Vagina (tissue), 2 donors: ENCODE data around the gene GNA15. TPM values are rescaled to one million over a fixed set of nuclear protein-coding genes. Genes with fewer than 3 reads are reported as not detected.
"Not testable (repeated sequence)": the region's sequence is repeated elsewhere in the genome, so short reads cannot be mapped to it uniquely, and the experiment has no call there.

Experiments
- DNase-seq, 2 donors: peaks; one replicate each; pipeline ENCODE4 v3.0.0-alpha.2; 2017; ENCODE audit errors: extremely low spot score in 2 of 2
- H3K27ac ChIP-seq: fragments of 200-600 bp; sonication (generic); one replicate; pipeline ENCODE4 v1.5.1; 2019
- H3K27me3 ChIP-seq: fragments of 200-600 bp; sonication (generic); one replicate; pipeline ENCODE4 v1.5.1; 2019
- H3K36me3 ChIP-seq, 2 donors: fragments of 200-600 bp; sonication (generic); one replicate each; pipeline ENCODE4 v1.5.1; 2017 to 2019
- H3K4me1 ChIP-seq: fragments of 200-600 bp; sonication (generic); one replicate; pipeline ENCODE4 v1.5.1; 2019
- H3K4me3 ChIP-seq, 2 donors: fragments of 200-600 bp; sonication (generic); 1 replicate in 1 of 2; 2 replicates in 1 of 2; pipeline ENCODE4 v1.5.1; 2016 to 2019
- H3K9me3 ChIP-seq: fragments of 200-600 bp; sonication (generic); one replicate; pipeline ENCODE4 v1.5.1; 2019
- POLR2A ChIP-seq, 2 donors: fragments of 450-650 bp; IDR thresholded peaks; one replicate each; pipeline ENCODE4 v1.6.1; 2017; ENCODE audit warnings: antibody characterized with exemption in 2 of 2, mild to moderate bottlenecking in 2 of 2, moderate library complexity in 2 of 2
- POLR2AphosphoS5 ChIP-seq, 2 donors: sonication (generic); formaldehyde crosslinking; IDR thresholded peaks; one replicate each; pipeline ENCODE4 v1.9.0; 2017; ENCODE audit warnings: antibody characterized with exemption in 2 of 2, mild to moderate bottlenecking in 2 of 2, low read depth in 1 of 2; ENCODE audit not compliant: insufficient read depth in 1 of 2
- intact Hi-C: fragments of 100-400 bp; cut with DNase I; formaldehyde crosslinking; loops from one replicate; pipeline ENCODE4 v1.15.1; 2023
- total RNA-seq: library from RNA; depleted of rRNA; stranded (reverse); fragments of >200 nt; gene quantifications from one replicate; pipeline ENCODE4 v1.2.3, GENCODE V29; 2016
- TF ChIP-seq, protein P1 (sequence below), 3 experiments: fragments of 450-650 bp in 2 of 3; fragments of 200-600 bp in 1 of 3; sonication (generic) in 1 of 3; IDR thresholded peaks; one replicate each; pipeline ENCODE4 v1.5.1; 2017 to 2019; ENCODE audit warnings: antibody characterized with exemption in 3 of 3, mild to moderate bottlenecking in 2 of 3, moderate library complexity in 2 of 3

The GNA15 gene
- total RNA-seq, 1 donor from 2014 or later = 28.2 TPM

GRCh38 chr19:3163230-3163886, 27.5 kb downstream of the GNA15 start:
- H3K27me3 ChIP-seq = no peaks in the 10 kb centered on the region
- H3K9me3 ChIP-seq = no peaks in the 10 kb centered on the region
- no peak overlapping the region for H3K4me3 ChIP-seq
- no peak overlapping the region for H3K27ac ChIP-seq
- no peaks in the 10 kb centered on the region for H3K4me1 ChIP-seq
- intact Hi-C loops = loop anchor here (5.0 kb wide), 1 partner anchor 206 kb away; no protein-coding TSS in a partner anchor
- H3K36me3 ChIP-seq = no peaks in the 10 kb centered on the region
- TF ChIP-seq POLR2AphosphoS5 (IDR thresholded peaks at IDR 0.05; ENCODE audit: insufficient read depth in 1 of 2, low read depth in 1 of 2) = no peak
- TF ChIP-seq, protein P1, sequence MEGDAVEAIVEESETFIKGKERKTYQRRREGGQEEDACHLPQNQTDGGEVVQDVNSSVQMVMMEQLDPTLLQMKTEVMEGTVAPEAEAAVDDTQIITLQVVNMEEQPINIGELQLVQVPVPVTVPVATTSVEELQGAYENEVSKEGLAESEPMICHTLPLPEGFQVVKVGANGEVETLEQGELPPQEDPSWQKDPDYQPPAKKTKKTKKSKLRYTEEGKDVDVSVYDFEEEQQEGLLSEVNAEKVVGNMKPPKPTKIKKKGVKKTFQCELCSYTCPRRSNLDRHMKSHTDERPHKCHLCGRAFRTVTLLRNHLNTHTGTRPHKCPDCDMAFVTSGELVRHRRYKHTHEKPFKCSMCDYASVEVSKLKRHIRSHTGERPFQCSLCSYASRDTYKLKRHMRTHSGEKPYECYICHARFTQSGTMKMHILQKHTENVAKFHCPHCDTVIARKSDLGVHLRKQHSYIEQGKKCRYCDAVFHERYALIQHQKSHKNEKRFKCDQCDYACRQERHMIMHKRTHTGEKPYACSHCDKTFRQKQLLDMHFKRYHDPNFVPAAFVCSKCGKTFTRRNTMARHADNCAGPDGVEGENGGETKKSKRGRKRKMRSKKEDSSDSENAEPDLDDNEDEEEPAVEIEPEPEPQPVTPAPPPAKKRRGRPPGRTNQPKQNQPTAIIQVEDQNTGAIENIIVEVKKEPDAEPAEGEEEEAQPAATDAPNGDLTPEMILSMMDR (IDR thresholded peaks at IDR 0.05) = peak; percentile 68 to 90 (median 84)
- DNase-seq = no peak

DNA sequence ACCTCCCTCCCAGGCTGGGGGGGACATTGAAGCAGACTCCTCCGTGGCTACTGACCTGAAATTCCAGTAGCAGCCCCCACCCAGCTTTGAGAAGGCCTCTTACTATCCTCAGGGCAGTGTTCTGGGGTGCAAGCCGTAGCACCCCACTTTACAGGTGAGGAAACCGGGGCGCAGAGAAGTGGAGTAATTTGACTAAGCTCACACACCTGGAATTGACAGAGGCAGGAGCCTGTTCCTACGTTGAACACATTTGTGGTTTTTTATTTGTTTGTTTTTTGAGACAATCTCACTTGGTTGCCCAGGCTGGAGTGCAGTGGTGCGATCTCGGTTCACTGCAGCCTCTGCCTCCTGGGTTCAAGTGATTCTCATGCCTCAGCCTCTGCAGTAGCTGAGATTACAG, 28.1 kb downstream of the GNA15 start:
- no peaks in the 10 kb centered on the region for H3K4me1 ChIP-seq
- TF ChIP-seq POLR2AphosphoS5 (IDR thresholded peaks at IDR 0.05; ENCODE audit: insufficient read depth in 1 of 2, low read depth in 1 of 2) (no peak), POLR2A (IDR thresholded peaks at IDR 0.05) (no peak)
- TF ChIP-seq, protein P1 (IDR thresholded peaks at IDR 0.05) = no peak
- H3K4me3 ChIP-seq = no peak overlapping the region
- no peak for DNase-seq
- H3K27ac ChIP-seq = no peak overlapping the region
- H3K36me3 ChIP-seq = no peaks in the 10 kb centered on the region
- no peaks in the 10 kb centered on the region for H3K9me3 ChIP-seq
- intact Hi-C loops = loop anchor here (5.0 kb wide), 1 partner anchor 207 kb away; no protein-coding TSS in a partner anchor
- H3K27me3 ChIP-seq = no peaks in the 10 kb centered on the region

DNA sequence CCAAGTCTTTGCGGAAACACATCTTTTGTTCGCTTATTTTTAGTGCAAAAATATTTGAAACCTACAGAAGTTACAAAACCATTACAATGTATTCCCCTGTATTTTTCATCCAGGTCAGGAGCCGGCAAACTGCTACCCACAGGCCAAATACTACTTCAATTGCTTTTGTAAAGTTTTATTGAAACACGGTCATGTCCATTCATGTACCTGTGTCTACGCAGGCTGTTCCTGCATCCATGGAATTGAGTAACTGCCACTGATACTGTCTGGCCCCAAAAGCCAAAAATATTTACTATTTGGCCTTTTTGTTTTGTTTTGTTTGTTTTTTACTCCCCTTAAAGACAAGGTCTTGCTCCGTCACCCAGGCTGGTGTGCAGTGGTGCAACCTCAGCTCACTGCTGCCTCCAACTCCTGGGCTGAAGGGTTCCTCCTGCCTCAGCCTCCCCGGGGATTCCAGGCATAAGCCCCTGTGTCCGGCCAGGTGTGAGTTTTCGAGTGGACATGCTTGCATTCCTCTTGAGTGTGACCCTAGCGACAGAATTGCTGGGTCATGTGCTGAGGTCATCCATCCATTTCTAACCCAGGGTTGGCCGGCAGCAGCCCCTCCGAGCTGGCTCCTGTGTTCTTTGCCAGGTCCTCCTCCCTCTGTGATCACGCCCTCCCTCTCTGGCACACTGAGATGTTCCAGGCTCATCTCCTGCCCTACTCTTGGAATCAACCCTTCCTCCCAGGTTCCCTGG, 31.9 kb downstream of the GNA15 start:
- Histone ChIP-seq H3K27me3 (no peaks in the 10 kb centered on the region), H3K9me3 (no peaks in the 10 kb centered on the region), H3K36me3 (no peaks in the 10 kb centered on the region), H3K4me3 (no peak overlapping the region), H3K27ac (no peak overlapping the region), H3K4me1 (no peaks in the 10 kb centered on the region)
- intact Hi-C loops = loop anchor here (5.0 kb wide), 1 partner anchor 45 kb away; no protein-coding TSS in a partner anchor
- TF ChIP-seq POLR2A (IDR thresholded peaks at IDR 0.05) (no peak), POLR2AphosphoS5 (IDR thresholded peaks at IDR 0.05; ENCODE audit: insufficient read depth in 1 of 2, low read depth in 1 of 2) (no peak)
- TF ChIP-seq, protein P1 (IDR thresholded peaks at IDR 0.05) = no peak
- no peak for DNase-seq

- intact Hi-C loops = no loop called here
- Histone ChIP-seq H3K27me3 (no peaks in the 10 kb centered on the region), H3K4me1 (peaks cover 12% of the 10 kb centered on the region), H3K4me3 (no peak overlapping the region), H3K36me3 (no peaks in the 10 kb centered on the region), H3K9me3 (no peaks in the 10 kb centered on the region), H3K27ac (no peak overlapping the region)
- TF ChIP-seq POLR2A (IDR thresholded peaks at IDR 0.05) (no peak), POLR2AphosphoS5 (IDR thresholded peaks at IDR 0.05; ENCODE audit: insufficient read depth in 1 of 2, low read depth in 1 of 2) (no peak)
- TF ChIP-seq, protein P1 (IDR thresholded peaks at IDR 0.05) = no peak
- DNase-seq = no peak
Measured at GRCh38 chr19:3171894-3172672, 36.2 kb downstream of the GNA15 start.

- intact Hi-C loops, H3K9me3 ChIP-seq, H3K4me3 ChIP-seq, H3K27me3 ChIP-seq, DNase-seq, H3K27ac ChIP-seq, H3K36me3 ChIP-seq: not testable (repeated sequence)
- H3K4me1 ChIP-seq = peaks cover 15% of the 10 kb centered on the region
Measured at GRCh38 chr19:3172673-3173000, 36.8 kb downstream of the GNA15 start.
